Endothelial cell (in vitro differentiated cells): Measurements from ENCODE around the gene NCR2. TPM values are rescaled to one million over a fixed set of nuclear protein-coding genes. Genes with fewer than 3 reads are reported as not detected.

Experiments
- DNase-seq: peaks from one replicate; pipeline ENCODE4 v3.0.0; 2021; ENCODE audit warnings: low spot score
- H3K27ac Mint-ChIP-seq: one replicate; pipeline ENCODE4 v1.8.0; 2021; ENCODE audit warnings: mixed read lengths, inconsistent platforms; ENCODE audit not compliant: unreplicated experiment
- H3K27me3 Mint-ChIP-seq: one replicate; pipeline ENCODE4 v1.8.0; 2021; ENCODE audit warnings: mild to moderate bottlenecking, moderate library complexity, mixed read lengths, inconsistent platforms; ENCODE audit not compliant: unreplicated experiment
- H3K36me3 Mint-ChIP-seq: one replicate; pipeline ENCODE4 v1.8.0; 2021; ENCODE audit warnings: mild to moderate bottlenecking, low read depth, mixed read lengths, inconsistent platforms; ENCODE audit not compliant: unreplicated experiment
- H3K4me1 Mint-ChIP-seq: one replicate; pipeline ENCODE4 v1.8.0; 2021; ENCODE audit warnings: mild to moderate bottlenecking, mixed read lengths, inconsistent platforms; ENCODE audit not compliant: unreplicated experiment
- H3K4me3 Mint-ChIP-seq: one replicate; pipeline ENCODE4 v1.8.0; 2021; ENCODE audit warnings: mild to moderate bottlenecking, mixed read lengths, inconsistent platforms; ENCODE audit not compliant: unreplicated experiment
- H3K9me3 Mint-ChIP-seq: one replicate; pipeline ENCODE4 v1.8.0; 2021; ENCODE audit warnings: mixed read lengths, inconsistent platforms; ENCODE audit not compliant: unreplicated experiment
- total RNA-seq: library from RNA; stranded (reverse); fragmentation: NEBNext Ultra II Directional; extraction: Animal tissue kit (Norgen Biotek cat#: 25700); gene quantifications from one replicate; pipeline ENCODE4 v1.2.1, GENCODE V29; 2021; ENCODE audit not compliant: unreplicated experiment
- TF ChIP-seq, protein P1 (sequence below): fragments of 200-600 bp; sonication (generic); IDR thresholded peaks from one replicate; pipeline ENCODE4 v1.5.0; 2021; ENCODE audit warnings: antibody characterized with exemption; ENCODE audit not compliant: unreplicated experiment

The NCR2 gene
- total RNA-seq, 1 donor from 2014 or later = not detected

- Mint-ChIP-seq H3K36me3 (no peaks in the 10 kb centered on the region), H3K27ac (no peak overlapping the region), H3K4me1 (peaks cover 21% of the 10 kb centered on the region), H3K4me3 (no peak overlapping the region), H3K9me3 (no peaks in the 10 kb centered on the region), H3K27me3 (no peaks in the 10 kb centered on the region)
- TF ChIP-seq, protein P1, sequence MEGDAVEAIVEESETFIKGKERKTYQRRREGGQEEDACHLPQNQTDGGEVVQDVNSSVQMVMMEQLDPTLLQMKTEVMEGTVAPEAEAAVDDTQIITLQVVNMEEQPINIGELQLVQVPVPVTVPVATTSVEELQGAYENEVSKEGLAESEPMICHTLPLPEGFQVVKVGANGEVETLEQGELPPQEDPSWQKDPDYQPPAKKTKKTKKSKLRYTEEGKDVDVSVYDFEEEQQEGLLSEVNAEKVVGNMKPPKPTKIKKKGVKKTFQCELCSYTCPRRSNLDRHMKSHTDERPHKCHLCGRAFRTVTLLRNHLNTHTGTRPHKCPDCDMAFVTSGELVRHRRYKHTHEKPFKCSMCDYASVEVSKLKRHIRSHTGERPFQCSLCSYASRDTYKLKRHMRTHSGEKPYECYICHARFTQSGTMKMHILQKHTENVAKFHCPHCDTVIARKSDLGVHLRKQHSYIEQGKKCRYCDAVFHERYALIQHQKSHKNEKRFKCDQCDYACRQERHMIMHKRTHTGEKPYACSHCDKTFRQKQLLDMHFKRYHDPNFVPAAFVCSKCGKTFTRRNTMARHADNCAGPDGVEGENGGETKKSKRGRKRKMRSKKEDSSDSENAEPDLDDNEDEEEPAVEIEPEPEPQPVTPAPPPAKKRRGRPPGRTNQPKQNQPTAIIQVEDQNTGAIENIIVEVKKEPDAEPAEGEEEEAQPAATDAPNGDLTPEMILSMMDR = peak; percentile 82
- DNase-seq = peak; percentile 58
Measured at GRCh38 chr6:41306187-41306854, 29.1 kb upstream of the NCR2 start.

GRCh38 chr6:41315203-41315602, 20.2 kb upstream of the NCR2 start:
- TF ChIP-seq, protein P1 = no peak
- Mint-ChIP-seq H3K27me3 (peaks cover 4% of the 10 kb centered on the region), H3K4me1 (peaks cover 18% of the 10 kb centered on the region), H3K4me3 (no peak overlapping the region), H3K27ac (no peak overlapping the region), H3K36me3 (no peaks in the 10 kb centered on the region), H3K9me3 (no peaks in the 10 kb centered on the region)
- no peak for DNase-seq

GRCh38 chr6:41315943-41316620, 19.3 kb upstream of the NCR2 start:
- H3K27me3 Mint-ChIP-seq = peaks cover 4% of the 10 kb centered on the region
- no peaks in the 10 kb centered on the region for H3K36me3 Mint-ChIP-seq
- H3K4me1 Mint-ChIP-seq = peaks cover 18% of the 10 kb centered on the region
- TF ChIP-seq, protein P1 = no peak
- DNase-seq = no peak
- no peak overlapping the region for H3K27ac Mint-ChIP-seq
- H3K9me3 Mint-ChIP-seq = no peaks in the 10 kb centered on the region
- H3K4me3 Mint-ChIP-seq = no peak overlapping the region

- Mint-ChIP-seq H3K9me3 (no peaks in the 10 kb centered on the region), H3K36me3 (no peaks in the 10 kb centered on the region), H3K4me3 (no peak overlapping the region), H3K4me1 (peaks cover 18% of the 10 kb centered on the region), H3K27me3 (peaks cover 4% of the 10 kb centered on the region), H3K27ac (no peak overlapping the region)
- TF ChIP-seq, protein P1 = no peak
- DNase-seq = no peak
Measured at GRCh38 chr6:41318261-41318653, 17.2 kb upstream of the NCR2 start.
